HCT116 (cell line): ENCODE measurements around the gene ARHGAP19. TPM values are rescaled to one million over a fixed set of nuclear protein-coding genes. Genes with fewer than 3 reads are reported as not detected.

Experiments used
- ATAC-seq: fragments of 200-7000 bp; cut with Tn5 transposase; 2 replicates; pipeline ENCODE4 v1.9.1; 2020; ENCODE audit warnings: mild to moderate bottlenecking, moderate library complexity
- BruUV-seq: library from RNA; stranded (reverse); fragments of 400-500 nt; replicated peaks from 2 replicates; lab custom pipeline; 2021; lab: Mats Ljungman, UMichigan
- CTCF ChIA-PET: fragments of 300-600 bp; sonication (Branson Sonifier 250); formaldehyde crosslinking; loops from one replicate; lab custom pipeline; 2021; ENCODE audit warnings: antibody characterized with exemption; lab: Charles Lee
- POLR2A ChIA-PET: fragments of 300-600, 350-600 bp; sonication (Branson Sonifier 250); formaldehyde crosslinking; loops from one replicate; lab custom pipeline; 2021; ENCODE audit warnings: antibody characterized with exemption; lab: Charles Lee
- RAD21 ChIA-PET, 2 experiments: fragments of 300-600 bp; sonication (Branson Sonifier 250); formaldehyde crosslinking; loops; one replicate each; lab custom pipeline; 2023; ENCODE audit warnings: low total read pairs in 2 of 2; ENCODE audit not compliant: uncharacterized antibody in 2 of 2, unreplicated experiment in 2 of 2, low non-redundant PET in 1 of 2; lab: Charles Lee
- DNase-seq: peaks from one replicate; pipeline ENCODE4 v3.0.0-alpha.2; 2010; ENCODE audit warnings: low read depth, low spot score
- H2AFZ ChIP-seq: fragments of 200-600 bp; shearing (Covaris generic), sonication (generic); 2 replicates; pipeline ENCODE4 v1.6.1; 2017; ENCODE audit warnings: low read depth, mixed run types, mixed read lengths, antibody characterized with exemption, low read length; ENCODE audit not compliant: poor library complexity, severe bottlenecking
- H3K27ac ChIP-seq: 2 replicates; pipeline ENCODE4 v1.5.1; 2012; ENCODE audit warnings: low read depth, low read length
- H3K27me3 ChIP-seq: fragments of 200-600 bp; sonication (generic); 2 replicates; pipeline ENCODE4 v1.6.1; 2016; ENCODE audit warnings: mixed run types, low read length, mixed read lengths; ENCODE audit not compliant: insufficient read depth
- H3K36me3 ChIP-seq, 2 experiments: fragments of 200-500 bp in 1 of 2; fragments of 200-600 bp in 1 of 2; sonication (Bioruptor generic) in 1 of 2; sonication (generic) in 1 of 2; 2 replicates each; pipeline versions ENCODE4 v1.5.1 to v1.6.1; 2014 to 2016; ENCODE audit warnings: low read length in 2 of 2, inconsistent platforms in 1 of 2, mixed read lengths in 1 of 2, mixed run types in 1 of 2; ENCODE audit not compliant: insufficient read depth in 2 of 2, control insufficient read depth in 1 of 2
- H3K4me1 ChIP-seq, 2 experiments: fragments of 200-600 bp in 1 of 2; sonication (generic) in 1 of 2; 2 replicates each; pipeline versions ENCODE4 v1.5.1 to v1.6.1; 2012 to 2017; ENCODE audit warnings: low read length in 2 of 2, inconsistent platforms in 1 of 2, mild to moderate bottlenecking in 1 of 2, mixed read lengths in 1 of 2, mixed run types in 1 of 2, moderate library complexity in 1 of 2; ENCODE audit not compliant: insufficient read depth in 2 of 2, control insufficient read depth in 1 of 2
- H3K4me2 ChIP-seq: fragments of 200-600 bp; sonication (generic); 2 replicates; pipeline ENCODE4 v1.6.1; 2017; ENCODE audit warnings: mixed run types, low read length, mixed read lengths
- H3K4me3 ChIP-seq, 2 experiments: fragments of 200-600 bp in 1 of 2; sonication (generic) in 1 of 2; replicated peaks in 1 of 2; 2 replicates each; pipeline ENCODE4 v1.5.1; 2011 to 2016; ENCODE audit warnings: low read length in 2 of 2, control low read depth in 1 of 2, low read depth in 1 of 2, mild to moderate bottlenecking in 1 of 2, mixed read lengths in 1 of 2, mixed run types in 1 of 2
- H3K79me2 ChIP-seq: fragments of 200-600 bp; sonication (generic); 2 replicates; pipeline ENCODE4 v1.6.1; 2017; ENCODE audit warnings: mild to moderate bottlenecking, mixed run types, low read length, moderate library complexity, mixed read lengths; ENCODE audit not compliant: insufficient read depth
- H3K9ac ChIP-seq: fragments of 200-600 bp; sonication (generic); 2 replicates; pipeline ENCODE4 v1.6.1; 2016; ENCODE audit warnings: low read length, mixed read lengths
- H3K9me2 ChIP-seq: fragments of 200-600 bp; sonication (generic), shearing (Covaris generic); 2 replicates; pipeline ENCODE4 v1.6.1; 2017; ENCODE audit warnings: mixed run types, mild to moderate bottlenecking, moderate library complexity; ENCODE audit not compliant: insufficient read depth
- H3K9me3 ChIP-seq, 2 experiments: fragments of 200-500 bp in 1 of 2; fragments of 200-600 bp in 1 of 2; sonication (Bioruptor generic) in 1 of 2; sonication (generic) in 1 of 2; 2 replicates each; pipeline ENCODE4 v1.6.1; 2014 to 2017; ENCODE audit warnings: low read length in 2 of 2, mixed read lengths in 2 of 2, inconsistent platforms in 1 of 2, low read depth in 1 of 2, mild to moderate bottlenecking in 1 of 2, mixed run types in 1 of 2, moderate library complexity in 1 of 2; ENCODE audit not compliant: control insufficient read depth in 1 of 2, insufficient read depth in 1 of 2
- H4K20me1 ChIP-seq: fragments of 200-600 bp; sonication (generic), shearing (Covaris generic); 2 replicates; pipeline ENCODE4 v1.6.1; 2017; ENCODE audit warnings: mixed run types, mild to moderate bottlenecking, moderate library complexity; ENCODE audit not compliant: insufficient read depth
- ATF3 ChIP-seq: IDR thresholded peaks from 2 replicates; pipeline ENCODE4 v1.6.1; 2012
- CBX3 ChIP-seq: IDR thresholded peaks from 2 replicates; pipeline ENCODE4 v1.6.1; 2012; ENCODE audit warnings: low read depth
- CEBPB ChIP-seq: IDR thresholded peaks from 2 replicates; pipeline ENCODE4 v1.6.1; 2012; ENCODE audit warnings: low read depth
- CTCF ChIP-seq, 3 experiments: fragments of 200-600 bp in 1 of 3; sonication (generic) in 1 of 3; IDR thresholded peaks in 2 of 3; conservative IDR thresholded peaks in 1 of 3; 2 replicates each; pipeline ENCODE4 v1.5.1; 2012 to 2017; ENCODE audit warnings: low read depth in 2 of 3, low read length in 2 of 3, antibody characterized with exemption in 1 of 3, borderline replicate concordance in 1 of 3, control low read depth in 1 of 3, mild to moderate bottlenecking in 1 of 3, mixed read lengths in 1 of 3, mixed run types in 1 of 3, moderate library complexity in 1 of 3; ENCODE audit not compliant: insufficient read depth in 1 of 3
- EGR1 ChIP-seq: IDR thresholded peaks from 2 replicates; pipeline ENCODE4 v1.6.1; 2012; ENCODE audit warnings: low read depth
- ELF1 ChIP-seq: IDR thresholded peaks from 2 replicates; pipeline ENCODE4 v1.6.1; 2012; ENCODE audit warnings: low read depth, borderline replicate concordance
- EZH2 ChIP-seq: fragments of 200-600 bp; sonication (generic); IDR thresholded peaks from 2 replicates; pipeline ENCODE4 v1.6.1; 2017; ENCODE audit warnings: antibody characterized with exemption, mixed run types
- EZH2phosphoT487 ChIP-seq: fragments of 200-600 bp; IDR thresholded peaks from 2 replicates; pipeline ENCODE4 v1.6.1; 2018; ENCODE audit warnings: antibody characterized with exemption, borderline replicate concordance
- JUND ChIP-seq: IDR thresholded peaks from 2 replicates; pipeline ENCODE4 v1.6.1; 2012
- POLR2A ChIP-seq: IDR thresholded peaks from 2 replicates; pipeline ENCODE4 v1.7.0; 2011; ENCODE audit warnings: borderline replicate concordance; ENCODE audit not compliant: insufficient read depth, insufficient read length; ENCODE audit errors: extremely low read depth
- RAD21 ChIP-seq: IDR thresholded peaks from 2 replicates; pipeline ENCODE4 v1.6.1; 2012; ENCODE audit warnings: low read depth, mild to moderate bottlenecking
- SIN3A ChIP-seq: IDR thresholded peaks from 2 replicates; pipeline ENCODE4 v1.6.1; 2012; ENCODE audit warnings: low read depth
- SP1 ChIP-seq: IDR thresholded peaks from 2 replicates; pipeline ENCODE4 v1.6.1; 2012; ENCODE audit warnings: low read depth
- TCF7L2 ChIP-seq: IDR thresholded peaks from 2 replicates; pipeline ENCODE4 v1.7.0; 2011; ENCODE audit warnings: borderline replicate concordance, inconsistent platforms; ENCODE audit not compliant: insufficient read depth, insufficient read length; ENCODE audit errors: extremely low read depth
- YY1 ChIP-seq: IDR thresholded peaks from 2 replicates; pipeline ENCODE4 v1.6.1; 2011; ENCODE audit warnings: low read length, low read depth, moderate library complexity, mild to moderate bottlenecking; ENCODE audit not compliant: insufficient replicate concordance; ENCODE audit errors: extremely low read depth
- ZBTB33 ChIP-seq: IDR thresholded peaks from 2 replicates; pipeline ENCODE4 v1.6.1; 2011; ENCODE audit warnings: mild to moderate bottlenecking, low read length, moderate library complexity; ENCODE audit not compliant: insufficient replicate concordance; ENCODE audit errors: extremely low read depth
- ZFX ChIP-seq: fragments of 450-650 bp; IDR thresholded peaks from 2 replicates; pipeline ENCODE4 v1.6.1; 2017
- ZNF274 ChIP-seq: fragments of 200-500 bp; sonication (Bioruptor generic); IDR thresholded peaks from 2 replicates; pipeline ENCODE4 v1.6.1; 2014; ENCODE audit warnings: mild to moderate bottlenecking, low read depth, low read length, inconsistent platforms
- intact Hi-C: fragments of 100-400 bp; cut with micrococcal nuclease; formaldehyde crosslinking; loops from 2 replicates; pipeline ENCODE4 v1.10.0; 2022
- total RNA-seq: library from RNA; stranded (reverse); gene quantifications from one replicate; pipeline ENCODE4 v1.2.1, GENCODE V29; 2021; ENCODE audit not compliant: unreplicated experiment
- TF ChIP-seq, protein P1 (sequence below): IDR thresholded peaks from 2 replicates; pipeline ENCODE4 v1.6.1; 2012
- TF ChIP-seq, protein P2 (sequence below): IDR thresholded peaks from 2 replicates; pipeline ENCODE4 v1.6.1; 2012; ENCODE audit warnings: low read depth

Gene ARHGAP19
- total RNA-seq, 1 experiment from 2014 or later, result 36.8 TPM

- H3K79me2 ChIP-seq, result no peaks in the 10 kb centered on the region
- ChIA-PET POLR2A (no interaction called here), RAD21 (no interaction called here), CTCF (no interaction called here)
- H3K4me1 ChIP-seq, result peaks cover 23 to 40% of the 10 kb centered on the region in 2 experiments
- TF ChIP-seq JUND (no peak), CTCF (IDR thresholded peaks at IDR 0.05 in 2 of 3, conservative IDR thresholded peaks at IDR 0.05 in 1 of 3; ENCODE audit: borderline replicate concordance in 1 of 3, insufficient read depth in 1 of 3, low read depth in 2 of 3, low read length in 2 of 3) (no peak), SIN3A (no peak), CBX3 (no peak), YY1 (no peak), EZH2 (no peak), ZNF274 (no peak), TCF7L2 (no peak), ZBTB33 (no peak), RAD21 (no peak), POLR2A (no peak), ATF3 (no peak), SP1 (no peak), CEBPB (no peak), ZFX (no peak), ELF1 (no peak), EGR1 (no peak), EZH2phosphoT487 (no peak)
- TF ChIP-seq, protein P1, sequence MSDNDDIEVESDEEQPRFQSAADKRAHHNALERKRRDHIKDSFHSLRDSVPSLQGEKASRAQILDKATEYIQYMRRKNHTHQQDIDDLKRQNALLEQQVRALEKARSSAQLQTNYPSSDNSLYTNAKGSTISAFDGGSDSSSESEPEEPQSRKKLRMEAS, result no peak
- TF ChIP-seq, protein P2, sequence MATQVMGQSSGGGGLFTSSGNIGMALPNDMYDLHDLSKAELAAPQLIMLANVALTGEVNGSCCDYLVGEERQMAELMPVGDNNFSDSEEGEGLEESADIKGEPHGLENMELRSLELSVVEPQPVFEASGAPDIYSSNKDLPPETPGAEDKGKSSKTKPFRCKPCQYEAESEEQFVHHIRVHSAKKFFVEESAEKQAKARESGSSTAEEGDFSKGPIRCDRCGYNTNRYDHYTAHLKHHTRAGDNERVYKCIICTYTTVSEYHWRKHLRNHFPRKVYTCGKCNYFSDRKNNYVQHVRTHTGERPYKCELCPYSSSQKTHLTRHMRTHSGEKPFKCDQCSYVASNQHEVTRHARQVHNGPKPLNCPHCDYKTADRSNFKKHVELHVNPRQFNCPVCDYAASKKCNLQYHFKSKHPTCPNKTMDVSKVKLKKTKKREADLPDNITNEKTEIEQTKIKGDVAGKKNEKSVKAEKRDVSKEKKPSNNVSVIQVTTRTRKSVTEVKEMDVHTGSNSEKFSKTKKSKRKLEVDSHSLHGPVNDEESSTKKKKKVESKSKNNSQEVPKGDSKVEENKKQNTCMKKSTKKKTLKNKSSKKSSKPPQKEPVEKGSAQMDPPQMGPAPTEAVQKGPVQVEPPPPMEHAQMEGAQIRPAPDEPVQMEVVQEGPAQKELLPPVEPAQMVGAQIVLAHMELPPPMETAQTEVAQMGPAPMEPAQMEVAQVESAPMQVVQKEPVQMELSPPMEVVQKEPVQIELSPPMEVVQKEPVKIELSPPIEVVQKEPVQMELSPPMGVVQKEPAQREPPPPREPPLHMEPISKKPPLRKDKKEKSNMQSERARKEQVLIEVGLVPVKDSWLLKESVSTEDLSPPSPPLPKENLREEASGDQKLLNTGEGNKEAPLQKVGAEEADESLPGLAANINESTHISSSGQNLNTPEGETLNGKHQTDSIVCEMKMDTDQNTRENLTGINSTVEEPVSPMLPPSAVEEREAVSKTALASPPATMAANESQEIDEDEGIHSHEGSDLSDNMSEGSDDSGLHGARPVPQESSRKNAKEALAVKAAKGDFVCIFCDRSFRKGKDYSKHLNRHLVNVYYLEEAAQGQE, result no peak
- DNase-seq (no peak), ATAC-seq (no peak)
- H3K9ac ChIP-seq, result no peak overlapping the region
- H3K4me2 ChIP-seq, result no peak overlapping the region
- H3K36me3 ChIP-seq, result no peaks in the 10 kb centered on the region
- no peaks in the 10 kb centered on the region for H3K27me3 ChIP-seq
- H2AFZ ChIP-seq, result no peak overlapping the region
- no peak overlapping the region for H3K27ac ChIP-seq
- H3K4me3 ChIP-seq, result no peak overlapping the region
- H4K20me1 ChIP-seq, result no peaks in the 10 kb centered on the region
- no peaks in the 10 kb centered on the region for H3K9me2 ChIP-seq
- intact Hi-C loops, result no loop called here
- no TSS peak for BruUV-seq
- H3K9me3 ChIP-seq, result no peaks in the 10 kb centered on the region
Observed at GRCh38 chr10:97338041-97338440, 45.6 kb upstream of the ARHGAP19 start.
